T-helper 9 cell (primary cell): ENCODE data around the gene P2RY2.

ENCODE experiments used
- DNase-seq: peaks from one replicate; pipeline ENCODE4 v3.0.0-alpha.2; 2020

The P2RY2 gene

GRCh38 chr11:73246303-73246702, 28.2 kb downstream of the P2RY2 start:
- DNase-seq = no peak

- DNase-seq = no peak
Observed at GRCh38 chr11:73248526-73249185, 30.6 kb downstream of the P2RY2 start.

- no peak for DNase-seq
Observed at GRCh38 chr11:73249304-73249703, 31.2 kb downstream of the P2RY2 start.

GRCh38 chr11:73249853-73250783, 32.0 kb downstream of the P2RY2 start:
- DNase-seq = no peak

GRCh38 chr11:73252577-73253191, 34.6 kb downstream of the P2RY2 start:
- no peak for DNase-seq

- DNase-seq = no peak
Observed at GRCh38 chr11:73257342-73258103, 39.4 kb downstream of the P2RY2 start.

GRCh38 chr11:73258104-73259035, 40.3 kb downstream of the P2RY2 start:
- no peak for DNase-seq

GRCh38 chr11:73259406-73260126, 41.5 kb downstream of the P2RY2 start:
- no peak for DNase-seq

GRCh38 chr11:73260127-73260457, 42.0 kb downstream of the P2RY2 start:
- no peak for DNase-seq

- no peak for DNase-seq
Observed at GRCh38 chr11:73262851-73263495, 44.9 kb downstream of the P2RY2 start.

- DNase-seq = no peak
Observed at GRCh38 chr11:73263640-73264039, 45.6 kb downstream of the P2RY2 start.

GRCh38 chr11:73265278-73265810, 47.3 kb downstream of the P2RY2 start:
- no peak for DNase-seq

GRCh38 chr11:73265853-73266645, 48.0 kb downstream of the P2RY2 start:
- no peak for DNase-seq

- no peak for DNase-seq
Observed at GRCh38 chr11:73266646-73267020, 48.6 kb downstream of the P2RY2 start.

- DNase-seq = no peak
Observed at GRCh38 chr11:73267122-73267846, 49.2 kb downstream of the P2RY2 start.

GRCh38 chr11:73267906-73268540, 49.9 kb downstream of the P2RY2 start:
- no peak for DNase-seq

- no peak for DNase-seq
Observed at GRCh38 chr11:73268671-73269271, 50.7 kb downstream of the P2RY2 start.
